Measurements from ENCODE around the gene PTPN1. TPM values are rescaled to one million over a fixed set of nuclear protein-coding genes. Genes with fewer than 3 reads are reported as not detected.

Gene PTPN1
- total and polyA plus RNA-seq, 3 donors from 2014 or later: 42.0 to 44.3 (median 44.0) TPM

DNA sequence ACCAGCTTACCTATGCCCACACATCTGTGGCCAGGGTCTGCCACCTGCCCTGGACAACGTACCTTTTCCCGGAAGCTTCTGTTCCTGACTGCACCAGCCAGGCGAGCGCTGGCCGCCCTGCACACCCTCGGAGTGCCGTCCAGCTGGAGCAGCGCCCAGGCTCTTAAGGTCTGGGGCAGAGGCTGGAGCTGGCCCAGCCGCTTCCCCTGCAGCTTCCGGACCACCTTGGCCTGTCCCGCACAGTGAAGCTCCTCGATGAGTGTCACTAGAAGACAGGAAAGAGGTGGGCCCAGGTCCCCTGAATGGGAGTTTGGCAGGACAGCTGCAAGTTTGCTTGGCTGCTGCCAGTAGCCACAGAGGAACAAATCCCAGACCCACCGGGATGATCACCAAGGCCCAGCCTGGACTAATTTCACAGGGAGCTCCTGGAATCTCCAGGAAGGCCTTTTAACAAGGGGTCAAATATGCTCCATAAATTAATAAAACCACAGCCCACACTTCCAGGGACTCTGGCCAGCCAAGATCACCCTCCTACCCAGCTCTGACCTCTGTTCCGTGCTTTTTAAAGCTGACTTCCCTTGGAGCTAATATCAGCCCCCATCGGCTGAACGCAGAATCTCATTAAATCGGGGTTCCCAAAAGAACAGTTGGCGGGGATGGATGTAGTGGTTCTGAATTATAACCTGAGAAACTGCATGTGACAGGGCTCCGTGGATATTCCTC is 82.3 kb downstream of the PTPN1 start:
- intact Hi-C loops (cut with DNase I; ENCODE audit: low total_unique reads): no loop called here
- DNase-seq: no peak
- WGBS, 2 donors: 46% methylated on average over 12 to 19 of the region's 19 CpGs

DNA sequence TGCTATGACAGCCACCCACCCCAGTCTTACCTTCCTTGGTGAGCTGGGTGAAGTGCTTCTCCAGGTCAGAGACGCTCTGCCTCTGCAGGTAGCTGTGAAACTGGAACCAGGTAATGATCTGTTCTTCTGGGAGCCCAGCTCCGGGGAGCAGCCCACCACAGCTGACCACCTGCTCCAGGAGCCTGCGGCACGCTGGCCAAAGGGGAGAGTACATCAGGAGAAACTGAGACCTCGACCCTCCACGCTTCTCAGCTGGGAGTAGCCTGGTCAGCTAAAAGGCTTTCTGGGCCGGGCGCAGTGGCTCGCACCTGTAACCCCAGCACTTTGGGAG is 82.8 kb downstream of the PTPN1 start:
- no peaks in the 10 kb centered on the region for H3K9me3 ChIP-seq
- no peaks in the 10 kb centered on the region for H3K36me3 ChIP-seq (ENCODE audit: low read depth, missing control alignments)
- H3K4me3 ChIP-seq: no peak overlapping the region
- DNase-seq: no peak
- H3K27me3 ChIP-seq: no peaks in the 10 kb centered on the region
- TF ChIP-seq, protein P1, sequence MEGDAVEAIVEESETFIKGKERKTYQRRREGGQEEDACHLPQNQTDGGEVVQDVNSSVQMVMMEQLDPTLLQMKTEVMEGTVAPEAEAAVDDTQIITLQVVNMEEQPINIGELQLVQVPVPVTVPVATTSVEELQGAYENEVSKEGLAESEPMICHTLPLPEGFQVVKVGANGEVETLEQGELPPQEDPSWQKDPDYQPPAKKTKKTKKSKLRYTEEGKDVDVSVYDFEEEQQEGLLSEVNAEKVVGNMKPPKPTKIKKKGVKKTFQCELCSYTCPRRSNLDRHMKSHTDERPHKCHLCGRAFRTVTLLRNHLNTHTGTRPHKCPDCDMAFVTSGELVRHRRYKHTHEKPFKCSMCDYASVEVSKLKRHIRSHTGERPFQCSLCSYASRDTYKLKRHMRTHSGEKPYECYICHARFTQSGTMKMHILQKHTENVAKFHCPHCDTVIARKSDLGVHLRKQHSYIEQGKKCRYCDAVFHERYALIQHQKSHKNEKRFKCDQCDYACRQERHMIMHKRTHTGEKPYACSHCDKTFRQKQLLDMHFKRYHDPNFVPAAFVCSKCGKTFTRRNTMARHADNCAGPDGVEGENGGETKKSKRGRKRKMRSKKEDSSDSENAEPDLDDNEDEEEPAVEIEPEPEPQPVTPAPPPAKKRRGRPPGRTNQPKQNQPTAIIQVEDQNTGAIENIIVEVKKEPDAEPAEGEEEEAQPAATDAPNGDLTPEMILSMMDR (IDR thresholded peaks at IDR 0.05): no peak
- no peak for TF ChIP-seq POLR2A (IDR thresholded peaks at IDR 0.05)
- 91 to 96% methylated on average over 4 to 9 of the region's 9 CpGs for WGBS, 2 donors
- H3K4me1 ChIP-seq: peaks cover 15% of the 10 kb centered on the region
- intact Hi-C loops (cut with DNase I; ENCODE audit: low total_unique reads): no loop called here
- H3K27ac ChIP-seq: no peak overlapping the region

More for the DNA sequence above, 82.3 kb downstream of the PTPN1 start:
- TF ChIP-seq POLR2A (IDR thresholded peaks at IDR 0.05): no peak
- TF ChIP-seq, protein P1 (IDR thresholded peaks at IDR 0.05): no peak
- Histone ChIP-seq H3K27me3 (no peaks in the 10 kb centered on the region), H3K4me3 (no peak overlapping the region), H3K9me3 (no peaks in the 10 kb centered on the region), H3K27ac (no peak overlapping the region), H3K36me3 (ENCODE audit: low read depth, missing control alignments) (no peaks in the 10 kb centered on the region), H3K4me1 (peaks cover 15% of the 10 kb centered on the region)

DNA sequence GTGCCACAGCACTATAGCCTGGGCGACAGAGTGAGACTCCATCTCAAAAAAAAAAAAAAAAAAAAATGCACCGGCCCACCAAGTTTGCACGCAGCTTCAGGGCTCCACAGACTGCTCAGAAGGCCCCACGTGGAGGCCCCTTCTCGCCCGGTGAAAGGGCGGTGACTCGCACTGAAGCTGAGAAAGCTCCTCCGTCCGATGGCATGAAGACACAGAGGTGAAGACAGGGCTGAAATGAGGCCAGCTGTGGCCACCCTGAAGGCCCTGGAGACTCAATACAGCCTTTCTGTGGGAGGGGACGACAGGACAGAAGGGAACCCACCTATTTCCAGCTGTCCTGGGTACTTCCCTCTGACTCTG is 84.0 kb downstream of the PTPN1 start:
- peaks cover 15% of the 10 kb centered on the region for H3K4me1 ChIP-seq
- no peak overlapping the region for H3K27ac ChIP-seq
- H3K27me3 ChIP-seq: no peaks in the 10 kb centered on the region
- WGBS, 2 donors: 52 to 86% methylated on average over 10 to 11 of the region's 11 CpGs
- H3K36me3 ChIP-seq (ENCODE audit: low read depth, missing control alignments): no peaks in the 10 kb centered on the region
- DNase-seq: no peak
- H3K9me3 ChIP-seq: no peaks in the 10 kb centered on the region
- no peak for TF ChIP-seq POLR2A (IDR thresholded peaks at IDR 0.05)
- TF ChIP-seq, protein P1 (IDR thresholded peaks at IDR 0.05): no peak
- H3K4me3 ChIP-seq: no peak overlapping the region
- intact Hi-C loops (cut with DNase I; ENCODE audit: low total_unique reads): no loop called here

DNA sequence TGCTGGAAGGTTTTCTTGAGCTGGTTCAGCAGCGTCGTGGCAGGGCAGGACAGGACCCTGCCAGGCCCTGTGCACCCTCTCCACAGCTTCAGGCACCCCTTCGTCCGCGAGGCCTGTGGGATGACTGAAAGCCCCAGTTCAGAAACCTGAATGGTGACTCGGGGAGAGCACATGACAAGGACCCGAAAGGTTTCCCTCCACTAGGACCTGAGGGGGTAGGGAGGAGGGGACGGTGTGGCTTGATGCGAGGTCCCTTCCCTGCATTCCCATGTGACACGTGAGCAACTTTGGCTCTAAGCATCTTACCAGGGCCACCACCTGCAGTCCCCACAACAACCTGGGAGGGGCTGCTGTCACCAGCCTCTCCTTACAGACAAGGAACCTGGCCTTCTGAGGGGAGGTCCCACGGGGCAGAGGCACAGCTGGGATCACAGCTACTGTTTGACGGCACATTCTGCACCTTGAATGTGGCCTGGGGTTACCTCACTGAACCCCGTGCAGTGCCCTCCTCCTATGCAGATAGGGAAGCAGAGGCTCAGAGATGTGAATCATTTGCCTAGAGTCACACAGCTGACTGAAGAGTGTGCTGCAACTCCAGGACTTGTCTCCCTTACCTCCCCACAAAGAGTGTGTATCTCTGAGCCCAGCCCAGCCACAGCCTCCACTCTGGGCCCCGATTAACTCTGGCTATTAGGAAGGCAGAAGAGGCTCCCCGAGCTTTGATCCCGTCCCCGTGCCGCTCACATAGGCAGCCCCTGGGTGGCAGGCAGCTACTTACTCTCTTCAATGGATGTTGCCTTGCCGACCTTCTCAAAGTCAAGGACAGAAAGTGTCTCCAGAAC is 84.6 kb downstream of the PTPN1 start:
- WGBS, 2 donors: 54 to 66% methylated on average over 15 to 19 of the region's 19 CpGs
- TF ChIP-seq, protein P1 (IDR thresholded peaks at IDR 0.05): no peak
- TF ChIP-seq POLR2A (IDR thresholded peaks at IDR 0.05): no peak
- intact Hi-C loops (cut with DNase I; ENCODE audit: low total_unique reads): no loop called here
- no peak overlapping the region for H3K4me3 ChIP-seq
- H3K27me3 ChIP-seq: no peaks in the 10 kb centered on the region
- DNase-seq: no peak
- H3K27ac ChIP-seq: no peak overlapping the region
- peaks cover 15% of the 10 kb centered on the region for H3K4me1 ChIP-seq
- no peaks in the 10 kb centered on the region for H3K36me3 ChIP-seq (ENCODE audit: low read depth, missing control alignments)
- no peaks in the 10 kb centered on the region for H3K9me3 ChIP-seq
